Thyroid gland (tissue), 4 donors: ENCODE data around the gene ZPBP2. TPM values are rescaled to one million over a fixed set of nuclear protein-coding genes. Genes with fewer than 3 reads are reported as not detected.

Experiments
- DNase-seq, 2 donors: peaks; one replicate each; pipeline ENCODE4 v3.0.0-alpha.2; 2019
- H3K27ac ChIP-seq, 3 donors: fragments of 200-600 bp; sonication (generic); 1 replicate in 2 of 3; 2 replicates in 1 of 3; pipeline ENCODE4 v1.5.1; 2016 to 2019; ENCODE audit warnings: mild to moderate bottlenecking in 1 of 3, moderate library complexity in 1 of 3
- H3K27me3 ChIP-seq: fragments of 200-600 bp; sonication (generic); one replicate; pipeline ENCODE4 v1.5.1; 2019
- H3K36me3 ChIP-seq, 2 donors: fragments of 200-600 bp; sonication (generic); one replicate each; pipeline ENCODE4 v1.5.1; 2016 to 2019
- H3K4me1 ChIP-seq, 2 donors: fragments of 200-600 bp; sonication (generic); one replicate each; pipeline ENCODE4 v1.5.1; 2017 to 2019
- H3K4me3 ChIP-seq, 3 donors: fragments of 200-600 bp; sonication (generic); replicated peaks in 1 of 3; 1 replicate in 2 of 3; 2 replicates in 1 of 3; pipeline ENCODE4 v1.5.1; 2016; ENCODE audit warnings: mild to moderate bottlenecking in 1 of 3
- H3K9me3 ChIP-seq: fragments of 200-600 bp; sonication (generic); one replicate; pipeline ENCODE4 v1.5.1; 2017
- POLR2A ChIP-seq, 2 donors: fragments of 450-650 bp; IDR thresholded peaks; one replicate each; pipeline ENCODE4 v1.6.1; 2017; ENCODE audit warnings: antibody characterized with exemption in 2 of 2, mild to moderate bottlenecking in 2 of 2, moderate library complexity in 1 of 2
- WGBS, 2 donors: methylation state at CpG; one replicate each; pipeline ENCODE4 v1.1.5; 2017; 5-methylcytosine and 5-hydroxymethylcytosine counted together
- intact Hi-C: fragments of 100-400 bp; cut with DNase I; formaldehyde crosslinking; loops from one replicate; pipeline ENCODE4 v1.15.1; 2023
- total RNA-seq, 4 donors: library from RNA; depleted of rRNA; stranded (reverse); fragments of >200 nt; gene quantifications; one replicate each; pipeline ENCODE4 v1.2.3, GENCODE V29; 2016
- TF ChIP-seq, protein P1 (sequence below), 6 experiments: fragments of 200-600 bp in 3 of 6; fragments of 450-650 bp in 3 of 6; sonication (generic) in 3 of 6; IDR thresholded peaks; one replicate each; pipeline ENCODE4 v1.5.1; 2016 to 2019; ENCODE audit warnings: antibody characterized with exemption in 6 of 6, mild to moderate bottlenecking in 2 of 6, inconsistent platforms in 1 of 6, moderate library complexity in 1 of 6

ZPBP2 gene
- total RNA-seq, 4 donors from 2014 or later, result 0.40 TPM; not detected in 3

DNA sequence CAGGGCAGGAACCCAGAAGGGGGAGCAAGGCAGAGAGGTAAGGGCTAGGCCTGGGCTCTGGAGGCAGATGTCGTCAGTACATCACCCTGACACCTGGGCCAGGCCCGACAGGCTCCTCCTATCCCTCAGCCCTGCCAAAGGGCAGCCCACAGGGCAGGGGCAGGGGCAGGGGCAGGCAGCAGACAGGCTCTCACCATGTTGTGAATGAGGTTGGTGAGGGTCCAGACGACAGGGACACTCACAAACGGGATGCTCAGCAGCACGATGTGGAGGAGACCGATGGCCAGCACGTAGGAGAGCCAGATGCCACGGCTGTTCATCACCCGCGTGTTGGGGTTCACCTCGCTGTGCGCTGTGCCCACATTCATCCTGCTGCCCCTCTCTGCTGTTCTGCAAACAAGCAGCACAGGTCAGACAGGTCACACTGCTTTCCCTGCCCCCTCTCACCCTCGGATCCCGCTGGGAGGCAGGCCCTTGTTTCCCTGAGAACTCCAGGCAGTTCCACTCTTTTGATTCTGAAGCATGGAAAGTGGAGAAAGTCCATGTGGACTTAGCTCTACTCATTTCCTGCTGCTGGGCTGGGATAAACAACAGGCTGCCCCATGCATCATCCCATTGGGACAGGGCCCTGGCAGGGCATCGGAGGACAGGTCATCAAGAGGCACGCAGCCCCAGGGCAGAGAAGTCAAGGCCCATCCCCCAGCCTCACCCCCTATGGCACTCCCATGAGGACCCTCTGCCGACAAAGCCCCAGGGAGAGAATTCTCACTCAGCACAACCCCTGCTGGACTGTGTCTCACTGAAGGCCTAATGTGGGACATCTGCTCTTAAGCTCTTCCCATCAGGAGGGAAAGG lies 56.1 kb downstream of the ZPBP2 start:
- 65 to 72% methylated on average over 15 of the region's 17 CpGs for WGBS, 2 donors
- Histone ChIP-seq H3K36me3 (peaks cover 29 to 34% of the 10 kb centered on the region in 2 donors), H3K4me3 (no peak overlapping the region), H3K9me3 (no peaks in the 10 kb centered on the region), H3K4me1 (peaks cover 23 to 41% of the 10 kb centered on the region in 2 donors), H3K27ac (no peak overlapping the region), H3K27me3 (no peaks in the 10 kb centered on the region)
- TF ChIP-seq POLR2A (IDR thresholded peaks at IDR 0.05), result no peak
- TF ChIP-seq, protein P1, sequence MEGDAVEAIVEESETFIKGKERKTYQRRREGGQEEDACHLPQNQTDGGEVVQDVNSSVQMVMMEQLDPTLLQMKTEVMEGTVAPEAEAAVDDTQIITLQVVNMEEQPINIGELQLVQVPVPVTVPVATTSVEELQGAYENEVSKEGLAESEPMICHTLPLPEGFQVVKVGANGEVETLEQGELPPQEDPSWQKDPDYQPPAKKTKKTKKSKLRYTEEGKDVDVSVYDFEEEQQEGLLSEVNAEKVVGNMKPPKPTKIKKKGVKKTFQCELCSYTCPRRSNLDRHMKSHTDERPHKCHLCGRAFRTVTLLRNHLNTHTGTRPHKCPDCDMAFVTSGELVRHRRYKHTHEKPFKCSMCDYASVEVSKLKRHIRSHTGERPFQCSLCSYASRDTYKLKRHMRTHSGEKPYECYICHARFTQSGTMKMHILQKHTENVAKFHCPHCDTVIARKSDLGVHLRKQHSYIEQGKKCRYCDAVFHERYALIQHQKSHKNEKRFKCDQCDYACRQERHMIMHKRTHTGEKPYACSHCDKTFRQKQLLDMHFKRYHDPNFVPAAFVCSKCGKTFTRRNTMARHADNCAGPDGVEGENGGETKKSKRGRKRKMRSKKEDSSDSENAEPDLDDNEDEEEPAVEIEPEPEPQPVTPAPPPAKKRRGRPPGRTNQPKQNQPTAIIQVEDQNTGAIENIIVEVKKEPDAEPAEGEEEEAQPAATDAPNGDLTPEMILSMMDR (IDR thresholded peaks at IDR 0.05), result no peak
- no peak for DNase-seq
- intact Hi-C loops, result no loop called here

GRCh38 chr17:39924691-39925055 lies 56.7 kb downstream of the ZPBP2 start:
- intact Hi-C loops, result no loop called here
- H3K4me1 ChIP-seq, result peaks cover 27 to 46% of the 10 kb centered on the region in 2 donors

GRCh38 chr17:39925282-39926134 lies 57.5 kb downstream of the ZPBP2 start:
- peaks cover 27 to 48% of the 10 kb centered on the region in 2 donors for H3K4me1 ChIP-seq
- WGBS, 2 donors, result 82 to 87% methylated on average over 11 of the region's 11 CpGs
- no peaks in the 10 kb centered on the region for H3K9me3 ChIP-seq
- H3K36me3 ChIP-seq, result peaks cover 26 to 32% of the 10 kb centered on the region in 2 donors
- intact Hi-C loops, result no loop called here
- no peak overlapping the region for H3K4me3 ChIP-seq
- no peaks in the 10 kb centered on the region for H3K27me3 ChIP-seq
- no peak for TF ChIP-seq POLR2A (IDR thresholded peaks at IDR 0.05)
- TF ChIP-seq, protein P1 (IDR thresholded peaks at IDR 0.05), result no peak
- H3K27ac ChIP-seq, result peak overlapping the region in 1 of 3 donors; percentile 7
- no peak for DNase-seq

More at GRCh38 chr17:39924691-39925055, 56.7 kb downstream of the ZPBP2 start:
- no peak overlapping the region for H3K4me3 ChIP-seq
- peak overlapping the region in 1 of 3 donors; percentile 3 for H3K27ac ChIP-seq
- no peaks in the 10 kb centered on the region for H3K27me3 ChIP-seq
- H3K36me3 ChIP-seq, result peaks cover 29 to 34% of the 10 kb centered on the region in 2 donors
- no peak for DNase-seq
- TF ChIP-seq, protein P1 (IDR thresholded peaks at IDR 0.05), result no peak
- no peak for TF ChIP-seq POLR2A (IDR thresholded peaks at IDR 0.05)
- WGBS, 2 donors, result 57 to 66% methylated on average over 3 of the region's 3 CpGs
- H3K9me3 ChIP-seq, result no peaks in the 10 kb centered on the region

- no peak for DNase-seq
- Histone ChIP-seq H3K4me3 (peak overlapping the region in 1 of 3 donors; percentile 98), H3K9me3 (no peaks in the 10 kb centered on the region), H3K4me1 (peaks cover 27 to 48% of the 10 kb centered on the region in 2 donors), H3K27me3 (no peaks in the 10 kb centered on the region), H3K27ac (peak overlapping the region in 2 of 3 donors; percentile 95), H3K36me3 (peaks cover 22 to 28% of the 10 kb centered on the region in 2 donors)
- intact Hi-C loops, result no loop called here
- TF ChIP-seq, protein P1 (IDR thresholded peaks at IDR 0.05), result no peak
- TF ChIP-seq POLR2A (IDR thresholded peaks at IDR 0.05), result no peak
- WGBS, 2 donors, result 20 to 31% methylated on average over 4 of the region's 4 CpGs
Measured at GRCh38 chr17:39926135-39926587, 58.2 kb downstream of the ZPBP2 start.
